GM21528 (cell line): ENCODE results near the gene CD86.
"Not testable (repeated sequence)": the region's sequence is repeated elsewhere in the genome, so short reads cannot be mapped to it uniquely, and the experiment has no call there.

Source experiments
- ATAC-seq: cut with Tn5 transposase; IDR thresholded peaks from one replicate; pipeline ENCODE4 v1.9.1; 2021; ENCODE audit warnings: mild to moderate bottlenecking, moderate library complexity; ENCODE audit not compliant: unreplicated experiment, low FRiP score

Gene CD86, protein sequence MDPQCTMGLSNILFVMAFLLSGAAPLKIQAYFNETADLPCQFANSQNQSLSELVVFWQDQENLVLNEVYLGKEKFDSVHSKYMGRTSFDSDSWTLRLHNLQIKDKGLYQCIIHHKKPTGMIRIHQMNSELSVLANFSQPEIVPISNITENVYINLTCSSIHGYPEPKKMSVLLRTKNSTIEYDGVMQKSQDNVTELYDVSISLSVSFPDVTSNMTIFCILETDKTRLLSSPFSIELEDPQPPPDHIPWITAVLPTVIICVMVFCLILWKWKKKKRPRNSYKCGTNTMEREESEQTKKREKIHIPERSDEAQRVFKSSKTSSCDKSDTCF

GRCh38 chr3:122055215-122055614 lies at the start of gene CD86:
Gene CD86, plus strand, starts transcription at chr3:122055362. Its CDS starts 128 bp downstream, at chr3:122055490.
- peak; percentile 90 for ATAC-seq

DNA sequence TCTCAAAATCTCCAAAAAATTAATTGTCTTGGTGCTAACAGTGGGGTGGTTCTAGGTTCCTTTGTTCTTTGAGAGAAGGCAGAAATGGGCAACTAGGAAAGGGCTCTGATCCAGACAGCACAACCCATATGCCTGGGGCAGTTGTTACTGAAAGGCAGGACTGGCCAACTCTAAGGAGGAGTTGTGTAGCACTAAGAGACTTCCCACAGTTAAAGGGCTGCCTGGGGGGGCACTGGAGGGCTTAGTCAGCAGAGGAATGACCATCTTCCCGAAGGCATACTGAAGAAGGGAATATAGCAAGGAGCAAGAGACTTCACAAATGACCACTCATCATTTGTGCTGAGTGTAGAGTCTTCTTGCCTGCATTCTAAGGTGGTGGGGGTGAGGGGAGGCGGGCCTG lies 48.9 kb upstream of the CD86 start:
- ATAC-seq, result no peak

DNA sequence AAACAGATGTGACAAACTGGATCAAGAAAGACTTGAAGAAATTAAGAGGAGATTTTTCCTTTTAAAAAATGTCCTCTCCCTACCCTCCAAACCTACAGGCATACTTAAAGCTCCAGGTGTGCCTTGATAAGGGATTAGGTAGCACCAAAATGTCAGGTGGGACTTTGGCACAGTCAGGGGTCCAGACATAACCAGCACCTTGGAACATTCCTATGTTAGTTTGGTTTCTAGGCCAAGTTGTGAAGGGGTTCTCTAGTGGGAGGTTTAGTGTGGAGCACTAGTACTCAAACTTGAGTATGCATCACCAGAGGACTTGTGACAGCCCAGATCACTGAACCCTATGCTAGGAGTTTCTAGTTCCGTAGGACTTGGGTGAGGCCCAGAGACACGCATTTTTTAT lies 47.0 kb upstream of the CD86 start:
- no peak for ATAC-seq

DNA sequence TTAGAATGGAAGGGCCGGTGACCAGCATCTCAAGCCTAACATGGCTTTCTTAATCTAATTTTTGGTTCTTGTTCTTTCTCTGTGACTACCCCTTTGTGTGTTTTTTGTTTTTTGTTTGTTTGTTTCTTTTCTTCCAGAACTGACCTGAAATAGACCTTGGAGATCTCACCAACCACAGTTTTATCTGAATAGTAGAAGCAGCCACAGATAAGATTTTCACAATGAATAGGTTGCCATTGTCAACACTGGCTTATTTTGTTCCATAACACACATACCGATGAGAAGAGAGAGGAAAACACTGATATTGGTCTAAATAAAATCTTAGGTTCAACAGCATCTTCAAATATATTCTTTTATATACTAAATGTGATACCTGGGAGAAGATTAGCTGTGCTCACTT lies 44.7 kb upstream of the CD86 start:
- no peak for ATAC-seq

DNA sequence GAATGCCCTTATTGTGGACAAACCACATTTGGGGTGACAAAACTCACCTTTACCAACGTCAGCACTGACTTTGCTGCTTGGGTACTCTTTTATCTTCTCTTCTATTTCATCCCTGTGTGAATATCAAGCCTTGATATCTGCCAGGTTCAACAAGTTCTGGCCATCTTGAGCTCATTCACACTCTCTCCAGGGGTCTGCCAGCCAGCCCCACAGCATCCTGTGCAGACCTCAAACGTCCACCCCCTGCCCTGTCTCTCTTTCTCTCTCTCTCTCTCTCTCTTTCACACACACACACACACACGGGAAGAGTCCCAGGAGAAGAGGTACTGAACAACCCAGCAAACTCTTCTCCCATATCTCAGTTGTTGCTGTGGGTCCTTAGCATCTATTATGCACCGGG lies 43.8 kb upstream of the CD86 start:
- ATAC-seq, result no peak

GRCh38 chr3:122012821-122013220 lies 42.3 kb upstream of the CD86 start:
- no peak for ATAC-seq

DNA sequence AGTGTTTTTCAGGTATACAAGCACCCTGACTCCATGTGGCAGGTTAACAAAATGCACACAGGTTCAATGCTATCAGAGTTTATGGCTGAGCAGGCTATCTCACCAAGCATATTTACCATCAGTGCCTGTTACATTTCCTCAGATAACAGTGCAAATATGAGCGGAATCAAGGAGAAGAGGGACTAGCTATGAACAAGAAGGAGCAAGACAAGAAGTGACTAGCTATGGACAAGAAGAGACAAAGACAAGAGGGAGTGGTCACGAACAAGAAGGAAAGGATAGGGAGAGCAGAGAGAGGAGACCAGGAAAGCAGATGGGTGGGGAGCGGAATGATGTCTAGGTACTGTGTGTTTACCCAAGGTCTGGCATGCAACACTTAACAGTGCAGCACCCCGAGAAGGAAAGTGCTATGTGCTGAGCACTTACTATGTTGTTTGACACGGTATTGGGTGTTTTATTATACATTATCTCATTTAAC lies 41.7 kb upstream of the CD86 start:
- ATAC-seq, result no peak

DNA sequence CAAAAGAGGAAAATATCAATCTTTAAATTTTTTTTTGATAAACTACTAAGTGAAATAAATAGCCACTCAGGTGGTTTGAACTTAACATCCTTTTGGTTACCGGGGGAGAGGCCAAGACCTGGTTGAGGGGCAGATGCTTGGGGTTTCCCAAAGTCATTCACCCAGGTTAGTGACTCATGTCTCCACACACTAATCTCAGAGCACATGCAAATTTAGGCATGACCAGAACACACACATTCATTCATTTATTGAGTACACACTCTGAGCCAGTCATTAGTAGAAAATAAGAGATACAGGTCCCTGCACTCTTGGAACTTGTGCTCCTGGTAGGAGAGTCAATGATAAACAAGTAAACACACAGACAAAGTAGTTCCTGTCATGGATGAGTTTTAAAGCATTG lies 40.4 kb upstream of the CD86 start:
- peak; percentile 82 for ATAC-seq

GRCh38 chr3:122019493-122019892 lies 35.7 kb upstream of the CD86 start:
- ATAC-seq, result no peak

- no peak for ATAC-seq
These were observed 34.1 kb upstream of the CD86 start for GRCh38 chr3:122021037-122021436.

GRCh38 chr3:122021811-122022401 lies 33.3 kb upstream of the CD86 start, which contains the start of gene ILDR1:
Gene ILDR1, minus strand, starts transcription at chr3:122022247. Its CDS starts 170 bp downstream, at chr3:122022077.
- ATAC-seq, result no peak

DNA sequence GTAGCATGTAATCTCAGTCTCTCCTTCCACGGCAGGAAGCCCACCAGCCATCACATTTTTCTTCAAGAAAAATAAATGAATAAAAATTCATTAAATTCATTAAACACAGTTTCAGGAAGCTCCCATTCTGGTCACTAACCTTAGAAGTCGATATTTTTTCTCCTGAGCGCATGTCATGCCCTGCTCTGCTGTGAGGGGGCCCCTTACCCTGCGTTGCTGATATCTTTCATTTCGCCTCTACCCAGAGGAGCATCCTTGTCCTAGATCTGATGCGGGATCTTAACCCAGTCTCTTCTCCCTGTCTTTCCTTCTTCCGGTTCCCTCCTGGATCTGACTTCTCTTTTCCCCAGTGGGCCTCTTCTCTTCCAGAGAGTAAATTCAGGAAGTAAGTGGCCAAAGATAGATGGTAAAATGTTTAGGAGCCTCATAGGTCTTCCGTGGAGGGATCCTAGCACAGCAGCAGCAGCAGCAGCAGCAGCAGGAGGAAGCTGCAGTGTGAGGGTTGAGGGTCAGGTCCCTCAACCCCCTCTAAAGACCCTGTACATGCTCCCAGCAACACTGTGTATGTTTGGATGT lies 31.7 kb upstream of the CD86 start:
- ATAC-seq, result no peak

DNA sequence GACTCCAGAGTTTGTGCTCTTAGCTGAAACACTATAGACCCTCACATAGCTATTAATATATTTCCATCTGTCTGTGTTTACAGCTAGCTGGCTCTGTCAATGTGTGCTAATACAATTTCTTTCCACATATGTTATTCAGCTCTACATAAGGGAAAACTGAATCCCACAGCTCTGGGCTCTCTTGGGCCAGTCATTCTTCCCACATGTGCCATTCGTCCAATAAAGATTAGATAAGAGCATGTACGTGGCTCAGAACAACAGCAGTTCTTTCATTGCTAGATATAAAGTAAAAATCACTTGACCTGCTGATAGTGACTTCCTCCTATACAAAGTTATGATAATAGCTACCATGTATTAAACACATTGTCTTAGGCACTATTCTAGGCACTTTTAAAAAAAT lies 30.4 kb upstream of the CD86 start:
- no peak for ATAC-seq

DNA sequence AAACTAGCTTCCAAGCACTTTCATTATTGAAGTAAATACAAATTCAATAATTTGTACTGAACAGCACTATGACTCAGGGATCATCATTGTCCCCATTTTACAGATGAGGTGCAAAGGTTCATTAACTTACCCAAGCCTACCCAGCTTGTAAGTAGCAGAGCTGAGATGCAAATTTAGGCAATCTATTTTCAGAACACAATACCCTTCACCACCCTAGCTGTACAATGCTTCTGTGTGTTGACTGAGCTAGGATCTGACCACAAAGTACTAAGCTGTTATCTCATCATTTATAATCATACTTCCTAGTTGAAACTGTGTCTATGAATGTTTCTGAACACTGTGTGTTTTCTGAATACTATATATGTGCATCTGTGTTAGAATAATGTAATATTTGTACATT lies 29.9 kb upstream of the CD86 start:
- ATAC-seq, result peak; percentile 83

DNA sequence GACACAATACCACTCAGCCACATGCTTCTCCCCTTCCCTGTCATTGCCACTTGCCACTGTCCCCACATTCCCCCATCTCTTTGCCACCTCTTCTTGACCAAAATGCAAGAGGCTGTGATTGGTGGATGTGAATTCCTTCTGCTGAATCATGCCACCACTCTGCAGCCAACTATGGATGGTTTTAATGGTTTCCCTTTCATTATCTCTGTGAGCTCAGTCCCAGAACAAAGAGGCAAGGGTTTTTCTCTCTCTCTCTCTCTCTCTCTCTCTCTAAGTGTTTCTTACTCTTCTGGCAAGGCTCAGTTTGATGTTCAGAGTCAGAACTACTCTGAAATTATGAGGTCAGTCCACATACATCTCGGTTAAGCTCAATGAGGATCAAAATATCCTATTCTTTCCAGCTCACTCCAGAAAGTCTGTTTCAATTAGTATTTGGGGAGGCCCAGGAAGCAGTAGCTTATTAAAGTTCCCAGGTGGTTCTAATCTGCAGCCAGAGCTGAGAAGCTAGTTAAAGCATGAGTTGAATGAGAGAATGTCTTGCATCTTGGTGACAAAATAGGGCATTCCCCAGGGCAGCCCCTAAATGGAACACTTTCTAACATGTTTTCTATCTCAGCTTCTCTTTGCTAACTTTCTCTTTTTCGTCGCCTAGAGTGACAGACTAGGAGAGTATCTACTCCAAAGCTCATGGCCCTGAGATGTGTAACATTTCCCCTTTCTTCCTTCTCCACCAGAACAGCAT lies 24.6 kb upstream of the CD86 start:
- peak; percentile 62 for ATAC-seq

- peak; percentile 48 for ATAC-seq
These were observed 24.1 kb upstream of the CD86 start for GRCh38 chr3:122031123-122031468.

DNA sequence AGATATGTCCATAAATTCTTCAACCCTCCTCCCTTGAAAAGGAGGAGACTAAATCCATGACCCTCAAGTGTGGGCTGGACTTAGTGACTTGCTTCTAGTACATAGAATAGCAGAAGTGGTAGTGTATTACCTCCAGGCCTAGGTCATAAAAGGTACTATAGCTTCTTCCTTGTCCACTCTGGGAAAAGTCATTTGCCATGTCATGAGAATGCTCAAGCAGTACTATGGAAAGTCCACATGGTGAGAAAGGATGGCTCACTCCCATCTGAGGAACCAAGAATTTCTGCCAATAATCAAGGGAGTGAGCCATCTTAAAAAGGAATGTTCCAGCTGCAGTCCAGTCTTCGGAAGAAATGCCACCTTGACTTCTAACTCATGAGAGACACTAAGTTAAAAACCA lies 22.6 kb upstream of the CD86 start:
- no peak for ATAC-seq

GRCh38 chr3:122033023-122033422 lies 22.1 kb upstream of the CD86 start:
- no peak for ATAC-seq

- ATAC-seq, result not testable (repeated sequence)
These were observed 7.9 kb upstream of the CD86 start for GRCh38 chr3:122047296-122047695.

DNA sequence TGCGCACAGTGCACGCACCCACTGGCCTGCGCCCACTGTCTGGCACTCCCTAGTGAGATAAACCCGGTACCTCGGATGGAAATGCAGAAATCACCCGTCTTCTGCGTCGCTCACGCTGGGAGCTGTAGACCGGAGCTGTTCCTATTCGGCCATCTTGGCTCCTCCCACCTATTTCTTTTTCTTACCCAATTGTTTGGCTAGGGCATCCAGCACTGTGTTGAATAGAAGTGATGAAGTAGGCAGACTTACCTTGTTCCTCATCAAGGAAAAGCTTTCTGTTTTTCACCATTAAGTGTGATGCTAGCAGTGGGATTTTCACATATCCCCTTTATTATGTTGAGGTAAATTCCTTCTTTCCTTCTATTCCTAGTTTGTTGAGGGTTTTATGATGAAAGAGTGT lies 7.4 kb upstream of the CD86 start:
- ATAC-seq, result not testable (repeated sequence)

DNA sequence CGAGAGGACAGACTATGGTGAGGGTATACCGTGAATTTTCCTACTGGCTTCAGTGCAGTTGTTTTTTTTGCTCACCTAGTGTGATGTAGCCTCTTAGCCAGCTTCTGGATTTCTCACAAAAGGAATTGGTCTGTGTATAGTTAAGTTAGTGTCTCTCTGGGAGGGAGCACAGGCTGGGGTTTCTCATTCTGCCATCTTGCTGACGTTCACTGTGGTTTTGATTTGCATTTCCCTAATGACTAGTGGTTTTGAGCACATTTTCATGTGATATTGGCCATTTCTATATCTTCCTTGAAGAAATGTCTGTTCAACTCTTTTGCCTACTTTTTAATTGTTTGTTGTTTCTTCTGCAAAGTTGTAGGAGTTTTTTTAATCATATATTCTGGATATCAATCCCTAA lies 2.2 kb upstream of the CD86 start:
- ATAC-seq, result no peak
